ENCODE measurements around the gene CMTM3.
"Not testable (repeated sequence)": the region's sequence is repeated elsewhere in the genome, so short reads cannot be mapped to it uniquely, and the experiment has no call there.

- TF ChIP-seq CTCF, POLR2A (IDR thresholded peaks at IDR 0.05): not testable (repeated sequence)
Measured at GRCh38 chr16:66631558-66631957, 27.1 kb downstream of the CMTM3 start.
